GM15510 (cell line): Measurements from ENCODE around the gene ANGPTL7.

Experiments used
- POLR2A ChIP-seq: IDR thresholded peaks from 3 replicates; pipeline ENCODE4 v1.6.1; 2011; ENCODE audit warnings: borderline replicate concordance; ENCODE audit not compliant: insufficient read length; ENCODE audit errors: extremely low read depth

ANGPTL7 gene

DNA sequence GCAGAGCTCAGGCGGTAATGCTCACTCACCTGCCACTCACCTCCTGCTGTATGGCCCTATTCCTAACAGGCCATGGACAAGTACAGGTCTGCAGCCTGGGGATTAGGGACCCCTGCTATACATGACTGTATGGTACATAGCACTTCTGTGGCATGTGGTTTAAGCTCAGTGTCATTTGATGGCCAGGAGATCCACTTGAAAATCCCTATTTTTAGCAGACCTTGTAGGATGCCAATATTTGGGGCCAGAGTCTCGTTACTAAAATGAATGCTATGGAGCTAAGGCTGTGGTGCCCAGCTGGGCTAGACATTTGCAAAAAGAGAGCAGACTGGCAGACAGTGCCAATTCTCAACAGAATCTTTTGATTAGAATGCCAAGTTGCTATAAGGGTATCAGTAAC is 1.7 kb upstream of the ANGPTL7 start:
- no peak for TF ChIP-seq POLR2A

DNA sequence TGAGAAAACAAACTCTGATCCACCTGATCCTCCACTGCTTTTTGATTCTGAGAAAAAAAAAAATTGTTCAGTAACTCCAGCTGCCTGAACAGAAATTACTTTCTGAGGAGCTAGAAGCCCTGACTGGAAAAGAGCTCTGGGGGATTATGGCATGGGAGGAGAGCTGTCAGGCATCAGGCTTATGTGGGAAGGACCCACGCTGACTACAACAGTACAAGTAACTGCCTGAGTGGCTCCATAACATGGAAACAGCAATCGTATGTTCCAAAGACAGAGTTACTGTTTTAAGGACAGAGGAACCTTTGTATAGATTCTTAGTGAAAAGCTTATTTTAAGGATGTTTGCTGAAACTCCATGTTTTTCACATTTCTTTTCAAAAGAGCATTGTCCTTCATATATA is 1.2 kb upstream of the ANGPTL7 start:
- TF ChIP-seq POLR2A: no peak

DNA sequence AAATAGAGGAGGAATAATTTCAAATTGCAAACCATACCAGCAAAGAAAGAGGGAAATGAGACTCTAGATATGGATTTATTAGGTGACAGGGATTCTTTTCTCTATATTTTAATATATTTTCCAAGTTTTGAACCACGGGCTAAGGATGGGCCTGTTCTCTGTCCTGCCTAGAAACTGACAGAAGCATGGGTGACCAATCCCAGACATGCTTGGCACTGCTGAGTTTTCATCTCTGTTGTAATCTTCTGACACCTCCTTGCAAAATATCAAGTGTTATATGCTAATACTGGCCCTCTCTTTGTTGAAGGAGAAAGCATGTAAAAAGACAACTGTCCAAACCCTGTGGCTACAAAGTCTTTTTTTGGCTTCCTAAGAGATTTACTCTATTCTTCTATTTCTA is 774 bp upstream of the ANGPTL7 start:
- no peak for TF ChIP-seq POLR2A

DNA sequence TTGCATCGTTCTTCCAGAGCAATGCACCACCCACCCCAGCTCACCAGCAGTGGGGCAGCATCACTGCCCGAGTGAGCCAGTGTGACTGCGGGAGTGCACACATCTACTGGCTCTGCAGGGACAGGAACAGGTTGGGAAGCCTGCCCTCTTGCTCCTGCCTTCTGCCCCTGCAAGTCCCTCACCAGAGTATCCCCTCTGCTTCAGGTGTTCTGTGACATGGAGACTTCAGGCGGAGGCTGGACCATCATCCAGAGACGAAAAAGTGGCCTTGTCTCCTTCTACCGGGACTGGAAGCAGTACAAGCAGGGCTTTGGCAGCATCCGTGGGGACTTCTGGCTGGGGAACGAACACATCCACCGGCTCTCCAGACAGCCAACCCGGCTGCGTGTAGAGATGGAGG is 4.2 kb downstream of the ANGPTL7 start:
- no peak for TF ChIP-seq POLR2A

DNA sequence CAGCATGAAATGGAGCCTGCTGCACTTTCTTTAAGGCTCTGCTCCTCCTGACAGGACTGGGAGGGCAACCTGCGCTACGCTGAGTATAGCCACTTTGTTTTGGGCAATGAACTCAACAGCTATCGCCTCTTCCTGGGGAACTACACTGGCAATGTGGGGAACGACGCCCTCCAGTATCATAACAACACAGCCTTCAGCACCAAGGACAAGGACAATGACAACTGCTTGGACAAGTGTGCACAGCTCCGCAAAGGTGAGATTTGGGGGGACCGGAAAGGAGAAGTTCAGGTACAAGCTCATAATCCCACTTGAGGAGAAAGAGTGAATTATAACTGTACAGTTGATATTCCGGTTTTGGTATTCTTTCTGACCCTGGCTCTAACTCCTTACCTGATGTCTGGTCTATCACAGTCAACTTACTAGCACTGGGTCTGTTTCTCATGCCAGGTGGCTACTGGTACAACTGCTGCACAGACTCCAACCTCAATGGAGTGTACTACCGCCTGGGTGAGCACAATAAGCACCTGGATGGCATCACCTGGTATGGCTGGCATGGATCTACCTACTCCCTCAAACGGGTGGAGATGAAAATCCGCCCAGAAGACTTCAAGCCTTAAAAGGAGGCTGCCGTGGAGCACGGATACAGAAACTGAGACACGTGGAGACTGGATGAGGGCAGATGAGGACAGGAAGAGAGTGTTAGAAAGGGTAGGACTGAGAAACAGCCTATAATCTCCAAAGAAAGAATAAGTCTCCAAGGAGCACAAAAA is 5.4 kb downstream of the ANGPTL7 start:
- TF ChIP-seq POLR2A: no peak

DNA sequence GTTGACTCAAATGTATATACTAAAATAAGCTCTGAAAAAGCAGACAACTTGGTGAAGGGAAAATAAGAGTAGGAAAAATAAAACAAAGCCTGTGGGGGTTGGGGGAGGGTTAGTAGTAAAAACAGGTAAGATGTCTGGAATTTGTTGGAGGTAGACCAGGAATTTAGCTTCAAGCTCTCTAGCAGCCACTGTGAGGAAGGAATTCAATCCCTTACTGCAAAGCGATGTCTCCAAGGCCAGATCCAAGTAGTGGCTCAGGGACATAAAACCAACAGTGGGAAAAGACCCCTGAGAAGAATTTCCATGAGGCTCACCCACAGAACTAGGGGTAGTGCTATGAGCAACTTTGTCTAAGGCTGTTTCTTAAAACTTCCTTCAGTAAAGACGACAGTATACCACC is 7.8 kb downstream of the ANGPTL7 start:
- TF ChIP-seq POLR2A: no peak

DNA sequence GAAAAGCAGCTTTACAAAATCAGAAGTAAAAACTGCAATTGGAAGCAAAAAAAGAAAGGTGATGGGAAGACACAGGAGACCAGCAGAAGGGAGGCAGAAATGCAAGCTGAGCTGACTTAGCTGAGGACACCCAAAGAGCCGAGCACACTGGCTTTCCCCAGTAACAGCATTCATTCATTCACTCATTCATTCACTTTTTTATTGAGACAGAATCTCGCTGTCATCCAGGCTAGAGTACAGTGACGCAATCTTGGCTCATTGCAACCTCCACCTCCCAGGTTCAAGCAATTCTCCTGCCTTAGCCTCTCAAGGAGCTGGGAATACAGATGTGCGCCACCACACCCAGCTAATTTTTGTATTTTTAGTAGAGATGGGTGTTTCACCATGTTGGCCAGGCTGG is 8.2 kb downstream of the ANGPTL7 start:
- TF ChIP-seq POLR2A: no peak

DNA sequence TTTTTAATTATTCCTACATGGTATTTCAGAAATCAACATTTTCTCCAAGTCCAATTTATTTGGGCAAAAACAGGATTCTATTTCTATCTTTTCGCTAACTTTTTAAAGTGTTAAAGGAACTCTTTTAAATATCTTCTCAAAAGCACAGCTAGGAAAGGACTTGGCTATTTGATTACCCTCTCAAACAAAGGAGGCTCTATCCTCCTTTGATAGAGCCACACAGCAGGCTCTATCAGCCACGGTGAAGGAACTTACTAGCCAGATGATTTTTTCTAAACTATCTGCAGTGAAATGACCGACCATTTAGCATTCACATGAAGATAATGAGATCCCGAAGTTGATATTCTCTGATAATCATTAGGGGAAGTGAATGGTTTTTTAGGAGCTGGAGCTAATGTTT is 9.1 kb downstream of the ANGPTL7 start:
- TF ChIP-seq POLR2A: no peak

DNA sequence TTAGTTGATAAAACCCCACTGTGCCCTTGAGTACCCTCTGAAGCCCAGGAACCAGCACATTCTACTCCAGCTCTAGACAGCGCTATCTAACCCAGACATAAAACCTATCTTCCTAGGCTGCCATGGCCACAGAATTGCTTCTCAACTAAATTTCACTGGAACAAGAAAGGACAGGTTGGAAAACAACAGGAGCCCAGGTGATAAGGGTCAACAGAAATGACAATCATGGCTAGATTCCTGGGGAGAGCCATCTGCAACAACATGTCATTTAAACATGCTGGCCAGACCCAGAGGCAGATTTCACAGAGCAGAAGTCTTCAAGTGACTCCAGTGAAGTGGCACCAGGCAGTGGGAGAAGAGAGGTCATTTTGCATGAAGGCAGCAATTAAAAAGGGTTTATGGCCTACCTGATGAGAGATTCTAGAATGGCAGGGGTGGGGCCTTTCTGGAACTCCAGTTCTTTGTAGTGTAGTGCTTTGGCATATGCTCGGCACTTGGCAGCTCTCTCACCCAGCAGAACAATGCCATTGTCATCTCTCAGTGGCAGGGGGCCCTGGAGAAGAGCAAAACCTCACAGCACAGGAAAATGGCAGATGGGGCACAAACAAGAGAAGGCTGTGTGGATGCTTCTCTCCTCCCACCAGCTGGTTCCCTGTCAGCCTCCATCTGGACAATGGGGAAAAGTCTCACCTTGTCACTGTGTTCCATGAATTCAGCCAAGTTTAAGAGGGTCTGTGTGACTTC is 9.9 kb downstream of the ANGPTL7 start:
- no peak for TF ChIP-seq POLR2A

DNA sequence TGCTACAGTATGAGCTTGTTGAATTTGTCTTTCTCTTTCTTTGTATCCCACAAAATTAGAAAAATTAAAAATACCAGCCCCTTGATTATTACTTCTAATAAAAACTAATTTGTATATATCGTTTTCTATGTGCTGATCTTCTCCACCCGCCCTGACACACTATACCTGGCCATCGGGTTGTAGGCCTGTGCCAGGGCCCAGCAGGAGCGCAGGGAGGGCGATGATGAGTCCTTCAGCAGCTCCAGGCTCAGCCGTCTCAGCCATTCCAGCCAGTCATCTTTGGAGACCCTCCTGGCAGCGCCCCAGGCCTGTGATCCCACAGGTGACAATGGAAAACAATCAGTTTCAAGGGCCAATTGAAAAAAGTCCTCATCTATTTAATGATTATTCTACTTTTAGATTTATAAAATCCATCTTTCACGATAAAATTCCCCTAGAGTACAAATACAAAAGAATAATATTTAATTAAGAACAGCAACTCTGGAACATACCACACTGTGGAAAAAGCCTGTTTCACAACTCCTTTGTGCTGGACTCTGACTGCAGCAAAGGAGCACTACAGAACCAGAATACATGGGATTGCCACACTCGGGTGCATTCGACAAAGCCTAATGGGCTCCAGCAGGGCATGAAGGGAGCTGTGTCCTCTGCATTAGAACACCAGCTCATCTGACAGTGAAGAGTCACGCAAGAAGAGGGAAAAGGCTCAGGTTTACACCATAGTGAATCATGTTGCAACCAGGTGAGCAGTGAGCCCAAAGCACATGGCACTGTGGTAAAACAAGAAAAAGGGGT is 15.4 kb downstream of the ANGPTL7 start:
- no peak for TF ChIP-seq POLR2A

DNA sequence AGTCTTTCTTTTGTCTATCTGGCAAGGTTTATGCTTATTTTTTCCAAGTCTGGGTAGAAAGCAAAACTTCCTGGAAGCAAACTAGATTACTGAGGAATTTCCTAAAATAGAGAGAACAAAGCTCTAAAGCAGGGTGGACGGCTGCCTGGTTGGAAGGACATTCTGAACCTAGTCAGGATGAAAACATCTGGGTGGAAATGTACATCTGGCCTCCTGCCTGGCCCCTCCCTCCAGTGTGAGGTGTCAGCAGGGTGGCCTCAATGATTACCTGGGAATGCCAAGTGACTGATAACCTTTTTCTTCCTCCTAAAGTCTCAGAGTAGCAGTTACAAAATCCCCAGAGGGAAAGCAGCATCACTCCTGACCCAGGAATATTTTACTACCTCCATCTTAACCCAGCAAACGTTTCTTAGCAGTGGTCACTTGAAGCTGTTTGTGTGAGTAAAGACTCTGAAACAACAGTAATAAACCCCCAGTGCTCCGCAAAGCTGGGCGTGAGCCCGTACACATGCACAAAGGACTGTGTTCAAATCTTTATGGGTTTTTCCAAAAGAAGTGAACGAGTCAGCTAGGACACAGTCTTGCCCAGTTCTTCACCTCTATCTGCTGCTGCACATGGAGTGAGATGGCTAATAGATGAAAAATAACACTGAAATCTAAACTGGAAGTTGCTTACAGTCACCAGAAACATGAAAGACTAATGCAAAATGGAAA is 18.9 kb downstream of the ANGPTL7 start:
- no peak for TF ChIP-seq POLR2A

DNA sequence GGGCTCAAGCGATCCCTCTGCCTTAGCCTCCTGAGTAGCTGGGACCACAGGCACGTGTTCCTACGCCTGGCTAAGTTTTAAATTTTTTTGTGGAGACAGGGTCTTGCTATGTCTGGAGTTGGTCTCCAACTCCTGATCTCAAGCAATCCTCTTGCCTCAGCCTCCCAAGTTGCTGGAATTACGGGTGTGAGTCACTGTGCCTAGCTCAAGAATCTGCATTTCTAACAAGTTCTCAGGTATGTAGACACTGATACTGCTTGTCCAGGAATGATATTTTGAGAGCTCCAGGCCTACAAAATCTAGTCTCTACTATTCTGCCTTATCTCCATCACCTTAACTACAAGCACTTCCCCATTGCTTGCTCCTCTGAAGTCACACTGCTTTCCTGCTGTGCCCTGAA is 22.3 kb downstream of the ANGPTL7 start:
- no peak for TF ChIP-seq POLR2A

DNA sequence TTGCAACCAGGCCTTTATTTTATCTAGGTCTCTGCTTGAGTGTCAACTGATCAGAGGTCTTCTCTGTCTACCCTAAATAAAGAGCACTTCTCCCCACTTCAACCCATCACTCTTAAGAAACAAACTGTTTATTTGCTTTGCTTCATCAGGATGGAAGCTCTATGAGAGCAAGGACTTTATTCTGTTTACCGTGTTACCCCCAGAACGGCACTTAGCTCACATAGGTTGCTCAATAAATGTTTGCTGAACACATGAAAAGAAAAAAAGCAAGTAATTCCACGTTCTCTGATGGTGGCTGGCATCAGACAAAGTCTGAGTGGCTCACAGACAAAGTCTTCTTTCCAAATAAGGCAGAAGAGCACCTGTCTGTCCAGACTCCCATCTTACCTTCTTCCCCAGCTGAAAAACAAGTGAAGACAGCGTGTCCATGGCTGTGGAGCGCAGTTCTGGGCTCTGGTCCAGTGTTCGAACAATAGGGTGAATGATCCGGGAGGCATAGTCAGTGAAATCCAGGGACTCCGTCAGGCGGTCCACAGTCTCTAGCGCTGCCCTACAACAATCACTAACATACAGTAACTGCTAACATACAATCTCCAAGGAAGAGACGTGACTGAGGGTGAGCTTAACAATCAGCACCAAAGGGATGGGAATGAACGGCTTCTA is 22.9 kb downstream of the ANGPTL7 start:
- TF ChIP-seq POLR2A: no peak

DNA sequence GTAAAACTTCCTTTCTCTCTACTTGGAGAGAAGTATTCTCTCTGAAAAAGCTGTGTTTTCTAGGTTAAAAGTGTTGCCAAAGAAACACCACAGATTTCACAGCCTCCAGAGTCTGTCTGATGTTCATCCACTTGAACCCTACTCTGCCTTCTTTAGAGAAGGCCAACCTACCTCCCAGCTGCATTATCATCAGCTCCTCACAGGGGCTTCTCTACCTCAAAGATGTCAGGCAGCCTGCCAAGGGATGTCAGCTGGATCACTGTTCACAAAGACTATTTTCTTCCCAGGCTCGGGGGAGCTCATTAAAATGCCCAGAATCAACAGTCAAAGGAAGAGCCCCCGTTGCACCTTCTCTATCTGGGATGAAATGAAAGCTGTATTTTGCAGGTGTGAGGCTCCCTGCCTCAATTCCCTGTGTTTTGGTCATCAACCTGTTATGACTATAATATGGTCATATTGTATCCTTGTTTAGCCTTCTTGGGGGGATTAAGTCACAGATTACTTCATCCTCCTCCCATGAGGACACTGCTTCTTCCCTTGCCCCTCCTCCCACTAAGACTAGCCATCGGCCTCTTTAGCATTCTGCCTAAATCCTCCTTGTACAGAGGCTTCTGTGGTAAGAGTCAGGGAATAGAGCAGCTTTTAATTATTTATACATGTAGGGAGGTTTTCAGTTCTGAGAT is 25.7 kb downstream of the ANGPTL7 start:
- TF ChIP-seq POLR2A: no peak
